SK-N-MC (cell line): ENCODE results near the gene CARD9.

ENCODE experiments used
- DNase-seq: peaks from one replicate; pipeline ENCODE4 v3.0.0-alpha.2; 2011; ENCODE audit warnings: low read depth, low spot score
- H3K27ac ChIP-seq: fragments of 200-600 bp; sonication (generic); 2 replicates; pipeline ENCODE4 v1.5.1; 2016; ENCODE audit warnings: mixed run types
- H3K36me3 ChIP-seq: fragments of 200-600 bp; sonication (generic); 2 replicates; pipeline ENCODE4 v1.6.1; 2017; ENCODE audit warnings: antibody characterized with exemption, low read length, mixed read lengths; ENCODE audit not compliant: insufficient read depth
- H3K4me3 ChIP-seq: fragments of 200-600 bp; sonication (generic); 2 replicates; pipeline ENCODE4 v1.5.1; 2016
- H3K9ac ChIP-seq: fragments of 200-600 bp; sonication (generic); 2 replicates; pipeline ENCODE4 v1.8.0; 2017; ENCODE audit warnings: mixed run types, mixed read lengths; ENCODE audit not compliant: insufficient read length
- H3K9me3 ChIP-seq: fragments of 200-600 bp; sonication (generic); 2 replicates; pipeline ENCODE4 v1.6.1; 2017; ENCODE audit warnings: low read depth, mild to moderate bottlenecking, antibody characterized with exemption, low read length, moderate library complexity, mixed read lengths
- EZH2 ChIP-seq: fragments of 200-600 bp; sonication (generic); IDR thresholded peaks from one replicate; pipeline ENCODE4 v1.6.1; 2017; ENCODE audit warnings: antibody characterized with exemption
- FOXP2 ChIP-seq: optimal IDR thresholded peaks from 2 replicates; pipeline ENCODE3; 2011; ENCODE audit warnings: mild to moderate bottlenecking, moderate library complexity; ENCODE audit not compliant: insufficient read depth; ENCODE audit errors: extremely low read length, control extremely low read depth
- POLR2AphosphoS5 ChIP-seq: IDR thresholded peaks from 2 replicates; pipeline ENCODE4 v1.6.1; 2012; ENCODE audit warnings: mild to moderate bottlenecking, low read depth, low read length, borderline replicate concordance

CARD9 gene

DNA sequence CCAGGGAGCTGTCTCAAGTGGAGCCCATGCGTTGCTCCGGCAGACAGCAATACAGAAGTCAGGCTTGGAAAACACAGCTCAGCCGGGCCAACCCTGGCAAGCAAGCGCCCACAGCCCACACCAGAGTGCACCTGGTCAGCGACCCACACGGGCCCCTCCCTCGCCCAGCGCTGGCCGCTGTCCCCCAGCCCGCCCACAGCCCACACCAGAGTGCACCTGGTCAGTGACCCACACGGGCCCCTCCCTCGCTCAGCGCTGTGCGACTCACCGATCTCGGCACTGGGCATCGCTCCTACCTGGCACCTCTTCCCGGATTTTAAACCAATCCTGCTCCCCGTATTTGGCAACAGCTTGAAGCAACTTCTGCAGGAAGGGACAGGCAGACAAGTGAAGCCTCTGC lies 13.7 kb upstream of the CARD9 start:
- Histone ChIP-seq H3K9me3 (no peaks in the 10 kb centered on the region), H3K27ac (no peak overlapping the region), H3K36me3 (peaks cover 56% of the 10 kb centered on the region), H3K4me3 (no peak overlapping the region), H3K9ac (no peak overlapping the region)
- no peak for TF ChIP-seq EZH2
- no peak for TF ChIP-seq POLR2AphosphoS5
- no peak for TF ChIP-seq FOXP2
- no peak for DNase-seq

DNA sequence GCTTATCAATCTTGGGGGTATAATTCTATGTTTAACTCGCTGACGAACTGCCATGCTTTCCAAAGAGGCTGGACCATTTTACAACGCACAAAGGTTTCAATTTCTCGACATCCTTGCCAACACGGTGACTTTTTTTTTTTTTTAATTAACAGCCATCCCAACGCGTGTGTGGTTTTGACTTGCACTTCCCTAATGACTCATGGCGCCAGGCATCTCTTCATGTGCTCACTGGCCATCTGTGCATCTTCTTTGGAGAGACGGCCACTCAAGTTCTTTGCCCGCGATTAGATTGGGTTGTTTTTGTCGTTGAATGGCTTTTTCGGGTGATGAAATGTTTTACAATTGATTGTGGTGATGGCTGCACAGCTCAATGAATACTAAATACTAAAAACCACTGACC lies 12.5 kb upstream of the CARD9 start:
- Histone ChIP-seq H3K36me3 (peaks cover 46% of the 10 kb centered on the region), H3K9me3 (no peaks in the 10 kb centered on the region), H3K9ac (no peak overlapping the region), H3K27ac (no peak overlapping the region), H3K4me3 (no peak overlapping the region)
- DNase-seq: no peak
- TF ChIP-seq POLR2AphosphoS5 (no peak), FOXP2 (no peak), EZH2 (no peak)

DNA sequence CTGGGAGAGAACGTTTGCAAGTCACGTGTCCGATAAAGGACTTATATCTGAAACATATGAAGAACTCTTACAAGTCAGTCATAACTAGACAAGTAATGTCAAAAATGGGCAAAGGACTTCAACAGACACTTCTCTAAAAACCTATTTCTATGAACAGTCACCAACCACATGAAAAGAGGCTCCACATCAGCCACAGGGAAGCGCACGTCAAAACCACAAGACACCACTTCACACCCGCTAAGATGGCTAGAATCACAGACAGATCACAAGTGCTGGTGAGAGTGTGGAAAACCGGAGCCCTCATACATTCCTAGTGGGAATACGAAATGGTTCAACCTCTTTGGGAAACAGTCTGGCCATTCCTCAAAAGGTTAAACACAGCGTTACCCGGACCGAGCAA lies 11.5 kb upstream of the CARD9 start:
- Histone ChIP-seq H3K36me3 (peaks cover 49% of the 10 kb centered on the region), H3K4me3 (no peak overlapping the region), H3K9ac (no peak overlapping the region), H3K9me3 (no peaks in the 10 kb centered on the region), H3K27ac (peak overlapping the region; percentile 32; the same call in 1 of the 2 replicates)
- TF ChIP-seq POLR2AphosphoS5 (no peak), FOXP2 (no peak), EZH2 (no peak)
- DNase-seq: no peak

DNA sequence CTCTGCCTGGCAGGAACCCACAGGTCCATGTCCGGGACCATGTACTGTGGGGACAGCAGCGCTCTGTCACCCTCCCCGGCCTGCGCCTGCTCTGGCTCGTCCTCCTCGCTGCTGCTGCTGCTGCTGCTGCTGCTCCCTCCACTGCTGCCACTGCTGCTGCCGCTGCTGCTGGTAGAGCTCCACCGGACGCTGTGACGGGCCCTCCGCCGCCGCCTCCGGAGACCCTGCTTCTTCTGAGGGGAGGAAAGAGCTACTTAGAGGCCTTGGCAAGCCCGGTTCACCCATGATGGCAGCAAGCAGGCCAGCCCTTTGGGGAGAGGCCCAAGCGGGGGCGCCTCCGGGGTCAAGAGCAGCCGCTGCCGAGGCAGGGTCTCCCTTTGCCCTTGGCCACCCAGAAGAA lies 10.0 kb upstream of the CARD9 start:
- H3K4me3 ChIP-seq: no peak overlapping the region
- no peak for DNase-seq
- H3K9me3 ChIP-seq: no peaks in the 10 kb centered on the region
- TF ChIP-seq POLR2AphosphoS5: no peak
- no peak for TF ChIP-seq EZH2
- no peak for TF ChIP-seq FOXP2
- H3K9ac ChIP-seq: no peak overlapping the region
- H3K27ac ChIP-seq: no peak overlapping the region
- peaks cover 41% of the 10 kb centered on the region for H3K36me3 ChIP-seq

DNA sequence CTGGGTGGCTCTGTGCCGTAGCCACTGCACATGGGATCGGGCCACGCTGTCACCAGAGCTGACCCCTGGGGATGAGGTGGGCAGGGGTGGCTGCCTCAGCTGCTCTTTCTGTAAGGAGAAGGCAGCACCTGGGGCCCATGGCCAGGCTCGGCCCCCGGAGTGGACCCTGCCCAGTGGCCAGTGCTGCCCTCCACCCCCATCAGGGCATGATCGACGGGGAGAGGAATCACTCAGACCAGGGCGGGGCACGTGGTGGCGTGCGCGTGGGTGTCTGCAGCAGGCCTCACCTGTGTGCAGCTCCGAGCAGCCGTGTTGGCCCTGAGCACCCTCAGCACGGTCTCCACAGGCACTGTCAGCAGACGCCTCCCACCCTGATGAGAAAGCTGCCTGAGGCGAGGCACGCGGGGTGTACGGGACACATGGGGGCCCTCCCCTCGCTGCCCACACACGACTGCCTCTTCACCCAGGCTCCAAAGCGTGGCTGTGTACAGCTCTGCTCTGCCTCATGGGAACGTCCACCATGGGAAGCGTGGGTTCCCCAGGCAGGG lies 8.6 kb upstream of the CARD9 start:
- peaks cover 31% of the 10 kb centered on the region; the same call in 1 of the 2 replicates for H3K36me3 ChIP-seq
- DNase-seq: no peak
- no peak overlapping the region for H3K9ac ChIP-seq
- H3K4me3 ChIP-seq: no peak overlapping the region
- H3K9me3 ChIP-seq: no peaks in the 10 kb centered on the region
- TF ChIP-seq EZH2 (no peak), POLR2AphosphoS5 (no peak), FOXP2 (no peak)
- no peak overlapping the region for H3K27ac ChIP-seq

DNA sequence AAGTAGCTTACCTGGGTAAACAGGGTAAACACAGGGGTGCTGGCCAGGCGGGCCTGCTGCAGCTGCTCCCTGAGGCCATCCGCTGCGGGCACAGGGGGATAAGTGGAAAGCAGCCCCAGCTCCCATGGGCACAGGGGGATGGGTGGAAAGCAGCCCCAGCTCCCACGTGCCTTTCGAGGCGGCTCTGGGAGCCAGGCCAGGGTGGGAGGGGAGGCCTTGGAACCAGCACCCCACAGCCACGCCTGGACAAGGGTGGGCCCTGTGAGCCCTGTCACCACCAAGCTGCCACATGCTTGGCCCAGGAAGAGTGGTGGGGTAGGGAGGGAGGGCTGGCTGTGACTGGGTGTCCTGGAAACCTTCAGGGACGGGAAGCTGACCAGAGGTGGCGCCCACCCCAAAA lies 7.8 kb upstream of the CARD9 start:
- no peak overlapping the region for H3K9ac ChIP-seq
- H3K36me3 ChIP-seq: peaks cover 27% of the 10 kb centered on the region; the same call in 1 of the 2 replicates
- no peaks in the 10 kb centered on the region for H3K9me3 ChIP-seq
- no peak overlapping the region for H3K4me3 ChIP-seq
- DNase-seq: no peak
- H3K27ac ChIP-seq: no peak overlapping the region
- TF ChIP-seq POLR2AphosphoS5: no peak
- no peak for TF ChIP-seq EZH2
- no peak for TF ChIP-seq FOXP2

DNA sequence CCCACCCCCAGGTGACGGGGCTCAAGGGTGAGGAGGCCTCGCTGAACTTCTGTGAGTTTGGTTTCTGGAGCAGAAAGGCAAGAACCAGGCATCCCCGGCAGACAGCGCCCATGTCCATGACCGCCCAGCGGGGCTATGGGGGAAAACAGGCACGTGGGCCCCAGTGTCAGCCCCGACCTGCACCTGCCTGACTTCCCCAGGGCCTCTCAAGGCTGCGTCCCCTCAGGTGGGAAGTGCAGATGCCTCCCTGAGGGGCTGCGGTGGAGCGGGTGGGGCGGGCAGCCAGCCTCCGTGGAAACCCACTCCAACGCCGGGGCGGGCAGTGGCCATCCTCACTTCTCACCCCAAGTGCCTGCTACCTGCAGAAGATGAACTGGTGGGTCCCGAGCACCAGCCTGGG lies 6.9 kb upstream of the CARD9 start:
- no peaks in the 10 kb centered on the region for H3K9me3 ChIP-seq
- TF ChIP-seq FOXP2: no peak
- no peak for TF ChIP-seq EZH2
- no peak for TF ChIP-seq POLR2AphosphoS5
- H3K27ac ChIP-seq: no peak overlapping the region
- no peak for DNase-seq
- H3K4me3 ChIP-seq: no peak overlapping the region
- peaks cover 22% of the 10 kb centered on the region; the same call in 1 of the 2 replicates for H3K36me3 ChIP-seq
- no peak overlapping the region for H3K9ac ChIP-seq

DNA sequence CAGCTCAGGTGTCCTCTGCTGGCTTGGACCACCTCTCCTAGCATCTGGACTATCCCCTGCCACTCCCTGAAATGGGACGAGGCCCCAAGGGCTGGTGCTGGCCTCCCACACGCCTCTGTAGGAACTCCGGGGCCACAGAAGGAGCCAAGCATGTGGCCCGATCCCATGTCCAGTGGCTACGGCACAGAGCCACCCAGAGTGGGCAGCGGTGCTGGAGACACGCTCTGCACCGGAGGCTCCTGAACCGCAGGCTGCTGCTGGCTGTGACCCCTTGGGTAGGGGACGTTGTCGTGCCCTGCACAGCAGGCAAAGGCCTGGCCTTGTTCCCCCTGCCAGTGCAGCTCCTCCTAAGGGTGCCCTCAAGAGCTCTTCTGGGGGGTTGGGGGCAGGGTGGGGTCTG lies 6.4 kb upstream of the CARD9 start:
- DNase-seq: no peak
- Histone ChIP-seq H3K9ac (no peak overlapping the region), H3K9me3 (no peaks in the 10 kb centered on the region), H3K27ac (no peak overlapping the region), H3K4me3 (no peak overlapping the region), H3K36me3 (peaks cover 18% of the 10 kb centered on the region; the same call in 1 of the 2 replicates)
- TF ChIP-seq FOXP2: no peak
- TF ChIP-seq POLR2AphosphoS5: no peak
- no peak for TF ChIP-seq EZH2

DNA sequence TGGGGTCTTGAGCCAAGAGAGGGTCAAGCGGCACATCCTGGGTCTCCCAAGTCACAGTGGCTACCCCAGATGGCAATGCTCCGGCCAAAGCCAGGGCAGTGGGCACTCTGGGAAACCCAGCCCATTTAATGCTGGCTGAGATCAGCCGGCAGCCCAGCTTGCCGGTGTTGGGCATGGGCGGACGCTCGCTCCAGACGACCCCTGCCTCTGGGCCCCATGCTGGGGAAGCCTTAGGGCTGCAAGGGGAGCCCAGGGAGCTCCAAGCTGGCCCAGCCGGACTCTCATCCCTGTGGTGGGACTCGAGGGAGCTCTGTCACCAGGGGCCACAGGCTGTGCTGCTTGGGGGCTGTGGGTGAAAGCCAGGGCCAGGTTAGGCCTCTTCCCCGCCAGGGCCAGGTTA lies 5.9 kb upstream of the CARD9 start:
- no peak overlapping the region for H3K9ac ChIP-seq
- DNase-seq: no peak

More for the DNA sequence above, 5.9 kb upstream of the CARD9 start:
- no peak for TF ChIP-seq EZH2
- no peak for TF ChIP-seq FOXP2
- no peak for TF ChIP-seq POLR2AphosphoS5
- Histone ChIP-seq H3K9me3 (no peaks in the 10 kb centered on the region), H3K27ac (no peak overlapping the region), H3K4me3 (no peak overlapping the region), H3K36me3 (peaks cover 15% of the 10 kb centered on the region; the same call in 1 of the 2 replicates)
